NCI-H2227 (cell line): ENCODE results near the gene GOSR2.
"Not testable (repeated sequence)": the region's sequence is repeated elsewhere in the genome, so short reads cannot be mapped to it uniquely, and the experiment has no call there.

Experiments
- DNase-seq: peaks from one replicate; lab custom pipeline; 2025; ENCODE audit not compliant: unreplicated experiment; lab: John Stamatoyannopoulos, UW

GOSR2 gene

GRCh38 chr17:46892192-46892703 is 30.7 kb upstream of the GOSR2 start:
- DNase-seq, result no peak

GRCh38 chr17:46894024-46894423 is 28.9 kb upstream of the GOSR2 start:
- no peak for DNase-seq

GRCh38 chr17:46894476-46895151 is 28.3 kb upstream of the GOSR2 start:
- DNase-seq, result no peak

- DNase-seq, result no peak
Measured at GRCh38 chr17:46895171-46895570, 27.8 kb upstream of the GOSR2 start.

- DNase-seq, result no peak
Measured at GRCh38 chr17:46896991-46897390, 26.0 kb upstream of the GOSR2 start.

- DNase-seq, result no peak
Measured at GRCh38 chr17:46898364-46898763, 24.6 kb upstream of the GOSR2 start.

GRCh38 chr17:46898860-46899259 is 24.1 kb upstream of the GOSR2 start:
- no peak for DNase-seq

- no peak for DNase-seq
Measured at GRCh38 chr17:46901291-46901690, 21.7 kb upstream of the GOSR2 start.

GRCh38 chr17:46903762-46904672 is 18.9 kb upstream of the GOSR2 start:
- no peak for DNase-seq

- no peak for DNase-seq
Measured at GRCh38 chr17:46908068-46908737, 14.8 kb upstream of the GOSR2 start.

GRCh38 chr17:46910179-46910927 is 12.6 kb upstream of the GOSR2 start:
- DNase-seq, result no peak

- DNase-seq, result no peak
Measured at GRCh38 chr17:46911311-46911710, 11.6 kb upstream of the GOSR2 start.

GRCh38 chr17:46915596-46915995 is 7.4 kb upstream of the GOSR2 start:
- DNase-seq, result no peak

- no peak for DNase-seq
Measured at GRCh38 chr17:46916211-46916610, 6.7 kb upstream of the GOSR2 start.

GRCh38 chr17:46916623-46917022 is 6.3 kb upstream of the GOSR2 start:
- DNase-seq, result no peak

- DNase-seq, result no peak
Measured at GRCh38 chr17:46917041-46917440, 5.9 kb upstream of the GOSR2 start.

GRCh38 chr17:46917516-46917915 is 5.4 kb upstream of the GOSR2 start:
- DNase-seq, result no peak

- not testable (repeated sequence) for DNase-seq
Measured at GRCh38 chr17:46921962-46922361, 998 bp upstream of the GOSR2 start.

- no peak for DNase-seq
Measured at GRCh38 chr17:46922487-46922803, 515 bp upstream of the GOSR2 start.

- no peak for DNase-seq
Measured at GRCh38 chr17:46925185-46925868, 2.4 kb downstream of the GOSR2 start.
